IPS-15b (cell line): ENCODE results near the gene DPY19L1.
"Not testable (repeated sequence)": the region's sequence is repeated elsewhere in the genome, so short reads cannot be mapped to it uniquely, and the experiment has no call there.

ENCODE experiments used
- H3K27me3 ChIP-seq: one replicate; pipeline ENCODE4 v1.6.1; 2013; ENCODE audit warnings: low read length; ENCODE audit not compliant: control insufficient read depth, insufficient read depth
- H3K36me3 ChIP-seq: one replicate; pipeline ENCODE4 v1.6.1; 2013; ENCODE audit warnings: low read length; ENCODE audit not compliant: control insufficient read depth, insufficient read depth
- H3K4me1 ChIP-seq: one replicate; pipeline ENCODE4 v1.6.1; 2013; ENCODE audit warnings: mild to moderate bottlenecking, low read length; ENCODE audit not compliant: control insufficient read depth, insufficient read depth
- H3K4me3 ChIP-seq: one replicate; pipeline ENCODE4 v1.5.1; 2013; ENCODE audit warnings: low read depth, low read length
- H3K9ac ChIP-seq: one replicate; pipeline ENCODE4 v1.6.1; 2013; ENCODE audit warnings: low read depth, mild to moderate bottlenecking, low read length
- H3K9me3 ChIP-seq: one replicate; pipeline ENCODE4 v1.6.1; 2013; ENCODE audit warnings: mild to moderate bottlenecking, low read length; ENCODE audit not compliant: control insufficient read depth, insufficient read depth

The DPY19L1 gene

GRCh38 chr7:35047912-35048305 is 10.6 kb upstream of the DPY19L1 start:
- H3K4me3 ChIP-seq, H3K9ac ChIP-seq, H3K9me3 ChIP-seq, H3K4me1 ChIP-seq, H3K36me3 ChIP-seq, H3K27me3 ChIP-seq: not testable (repeated sequence)

GRCh38 chr7:35047263-35047911 is 10.1 kb upstream of the DPY19L1 start:
- not testable (repeated sequence) for H3K9me3 ChIP-seq

GRCh38 chr7:35043301-35043700 is 6.0 kb upstream of the DPY19L1 start:
- H3K9ac ChIP-seq, H3K27me3 ChIP-seq, H3K36me3 ChIP-seq, H3K4me1 ChIP-seq, H3K9me3 ChIP-seq, H3K4me3 ChIP-seq: not testable (repeated sequence)

More at GRCh38 chr7:35047263-35047911, 10.1 kb upstream of the DPY19L1 start:
- not testable (repeated sequence) for H3K4me1 ChIP-seq, H3K9ac ChIP-seq, H3K36me3 ChIP-seq, H3K4me3 ChIP-seq, H3K27me3 ChIP-seq

- Histone ChIP-seq H3K36me3 (no peaks in the 10 kb centered on the region), H3K9me3 (no peaks in the 10 kb centered on the region), H3K27me3 (peaks cover 2% of the 10 kb centered on the region), H3K9ac (no peak overlapping the region), H3K4me3 (no peak overlapping the region), H3K4me1 (peaks cover under 1% of the 10 kb centered on the region)
Measured at GRCh38 chr7:35040906-35041305, 3.6 kb upstream of the DPY19L1 start.

GRCh38 chr7:35039343-35039742 is 2.1 kb upstream of the DPY19L1 start:
- Histone ChIP-seq H3K27me3 (peaks cover 2% of the 10 kb centered on the region), H3K36me3 (no peaks in the 10 kb centered on the region), H3K4me3 (no peak overlapping the region), H3K4me1 (peaks cover 6% of the 10 kb centered on the region), H3K9me3 (no peaks in the 10 kb centered on the region), H3K9ac (no peak overlapping the region)

- Histone ChIP-seq H3K4me1 (peaks cover 6% of the 10 kb centered on the region), H3K27me3 (peaks cover 2% of the 10 kb centered on the region), H3K36me3 (no peaks in the 10 kb centered on the region), H3K4me3 (peak overlapping the region; percentile 71), H3K9ac (no peak overlapping the region), H3K9me3 (no peaks in the 10 kb centered on the region)
Measured at GRCh38 chr7:35038354-35038753, 1.1 kb upstream of the DPY19L1 start.

GRCh38 chr7:35037526-35038341 is 449 bp upstream of the DPY19L1 start:
- Histone ChIP-seq H3K27me3 (no peaks in the 10 kb centered on the region), H3K4me3 (peak overlapping the region; percentile 71), H3K4me1 (peaks cover 6% of the 10 kb centered on the region), H3K36me3 (no peaks in the 10 kb centered on the region), H3K9ac (no peak overlapping the region), H3K9me3 (no peaks in the 10 kb centered on the region)

- H3K27me3 ChIP-seq = no peaks in the 10 kb centered on the region
- H3K36me3 ChIP-seq = no peaks in the 10 kb centered on the region
Measured at GRCh38 chr7:35036361-35037171, 719 bp downstream of the DPY19L1 start.

GRCh38 chr7:35035511-35035961 is 1.7 kb downstream of the DPY19L1 start:
- H3K9ac ChIP-seq = no peak overlapping the region
- no peaks in the 10 kb centered on the region for H3K36me3 ChIP-seq
- H3K9me3 ChIP-seq = no peaks in the 10 kb centered on the region
- H3K4me3 ChIP-seq = peak overlapping the region; percentile 76
- peaks cover 6% of the 10 kb centered on the region for H3K4me1 ChIP-seq
- H3K27me3 ChIP-seq = no peaks in the 10 kb centered on the region

More at GRCh38 chr7:35036361-35037171, 719 bp downstream of the DPY19L1 start:
- Histone ChIP-seq H3K9ac (peak overlapping the region; percentile 71), H3K4me3 (peak overlapping the region; percentile 76), H3K4me1 (peaks cover 6% of the 10 kb centered on the region), H3K9me3 (no peaks in the 10 kb centered on the region)

GRCh38 chr7:35032166-35032565 is 5.1 kb downstream of the DPY19L1 start:
- H3K4me3 ChIP-seq = no peak overlapping the region
- no peaks in the 10 kb centered on the region for H3K27me3 ChIP-seq
- H3K9me3 ChIP-seq = no peaks in the 10 kb centered on the region
- peaks cover 6% of the 10 kb centered on the region for H3K4me1 ChIP-seq
- H3K36me3 ChIP-seq = no peaks in the 10 kb centered on the region
- no peak overlapping the region for H3K9ac ChIP-seq

GRCh38 chr7:35030848-35031247 is 6.4 kb downstream of the DPY19L1 start:
- no peaks in the 10 kb centered on the region for H3K27me3 ChIP-seq

More at GRCh38 chr7:35030848-35031247, 6.4 kb downstream of the DPY19L1 start:
- H3K9ac ChIP-seq = no peak overlapping the region
- peaks cover 5% of the 10 kb centered on the region for H3K4me1 ChIP-seq
- no peaks in the 10 kb centered on the region for H3K9me3 ChIP-seq
- H3K36me3 ChIP-seq = no peaks in the 10 kb centered on the region
- H3K4me3 ChIP-seq = no peak overlapping the region
